HUES48 (cell line): ENCODE data around the gene GNG13.

Experiments
- H3K27ac ChIP-seq: one replicate; pipeline ENCODE4 v1.7.0; 2013; ENCODE audit warnings: low read depth, low read length, inconsistent platforms
- H3K27me3 ChIP-seq: 2 replicates; pipeline ENCODE4 v1.6.1; 2013; ENCODE audit warnings: mild to moderate bottlenecking, low read length; ENCODE audit not compliant: control insufficient read depth, insufficient read depth
- H3K36me3 ChIP-seq: 2 replicates; pipeline ENCODE4 v1.6.1; 2013; ENCODE audit warnings: low read length; ENCODE audit not compliant: control insufficient read depth, insufficient read depth
- H3K4me1 ChIP-seq: 2 replicates; pipeline ENCODE4 v1.6.1; 2013; ENCODE audit warnings: mild to moderate bottlenecking, low read length; ENCODE audit not compliant: control insufficient read depth, insufficient read depth
- H3K4me3 ChIP-seq: 2 replicates; pipeline ENCODE4 v1.5.1; 2013; ENCODE audit warnings: mild to moderate bottlenecking, low read depth, low read length
- H3K9ac ChIP-seq: 2 replicates; pipeline ENCODE4 v1.6.1; 2013; ENCODE audit warnings: mild to moderate bottlenecking, low read depth, low read length, moderate library complexity
- H3K9me3 ChIP-seq: 2 replicates; pipeline ENCODE4 v1.6.1; 2013; ENCODE audit warnings: low read length; ENCODE audit not compliant: control insufficient read depth, insufficient read depth

GNG13 gene

DNA sequence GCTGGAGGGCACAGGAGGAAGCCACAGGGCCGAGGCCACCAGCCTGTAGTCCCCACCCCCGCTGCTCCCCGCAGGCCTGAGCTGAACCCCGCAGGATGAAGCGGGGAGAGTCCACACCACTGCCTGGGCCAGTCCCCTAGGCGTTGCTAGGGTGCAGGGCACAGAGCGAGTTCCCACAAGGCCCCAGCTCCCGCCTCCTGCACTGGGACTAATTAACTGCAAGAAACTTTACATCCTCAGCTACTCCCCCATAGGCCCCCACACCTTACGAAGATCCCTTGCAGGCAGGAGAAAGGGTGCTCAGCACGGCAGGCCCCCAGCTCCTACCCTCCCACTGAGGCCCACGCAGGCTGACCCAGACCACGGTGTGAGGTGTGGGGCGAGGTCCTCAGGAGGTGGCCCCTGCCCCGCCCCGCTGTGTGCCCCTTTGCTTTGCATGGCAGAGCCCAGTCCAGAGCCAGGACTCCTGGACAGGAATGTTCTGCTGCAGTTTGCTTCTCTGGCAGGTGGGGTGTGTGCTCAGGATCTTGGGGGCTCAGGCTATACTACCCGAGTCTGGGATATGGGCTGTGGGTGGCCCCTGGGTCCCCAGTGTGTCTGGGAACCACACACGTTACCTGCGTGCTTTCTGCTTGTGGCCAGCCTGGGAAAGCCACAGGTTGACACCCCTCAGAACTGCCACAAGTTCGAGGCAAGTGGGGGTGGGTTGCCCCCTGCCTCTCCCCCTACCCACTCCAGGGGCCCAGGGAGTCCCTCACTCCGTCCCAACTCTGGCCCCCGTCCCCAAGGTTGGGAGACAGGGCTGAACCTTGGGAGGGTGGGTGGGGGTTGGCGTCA is 1.2 kb downstream of the GNG13 start:
- Histone ChIP-seq H3K9ac (no peak overlapping the region), H3K36me3 (peaks cover 18% of the 10 kb centered on the region; the same call in 1 of the 2 replicates), H3K4me3 (no peak overlapping the region), H3K4me1 (peaks cover 3% of the 10 kb centered on the region; the same call in 1 of the 2 replicates), H3K9me3 (no peaks in the 10 kb centered on the region), H3K27ac (no peak overlapping the region), H3K27me3 (peaks cover 32% of the 10 kb centered on the region)

DNA sequence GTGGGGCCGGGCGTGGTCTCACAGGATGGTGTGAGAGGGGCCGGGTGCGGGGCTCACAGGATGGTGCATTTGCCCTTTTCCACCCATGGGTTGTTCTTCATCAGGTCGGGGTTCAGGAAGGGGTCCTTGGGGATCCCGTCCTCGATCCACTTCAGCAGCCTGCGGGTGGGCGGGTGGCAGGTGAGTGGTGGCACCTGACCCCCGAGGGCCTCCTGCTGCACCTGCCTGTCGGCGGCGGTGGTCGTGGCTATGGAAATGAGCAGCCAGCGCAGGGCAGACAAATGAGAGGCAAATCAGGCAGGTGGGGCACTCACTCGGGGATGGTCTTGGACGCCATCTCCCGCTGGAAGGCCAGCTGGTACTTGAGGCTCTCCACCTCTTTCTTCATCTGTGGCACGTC is 1.9 kb downstream of the GNG13 start:
- no peak overlapping the region for H3K4me3 ChIP-seq
- peaks cover 26% of the 10 kb centered on the region for H3K27me3 ChIP-seq
- peaks cover 23% of the 10 kb centered on the region for H3K36me3 ChIP-seq
- no peaks in the 10 kb centered on the region for H3K9me3 ChIP-seq
- no peak overlapping the region for H3K27ac ChIP-seq
- peaks cover 3% of the 10 kb centered on the region; the same call in 1 of the 2 replicates for H3K4me1 ChIP-seq
- H3K9ac ChIP-seq, result no peak overlapping the region

- H3K27ac ChIP-seq, result no peak overlapping the region
- H3K27me3 ChIP-seq, result peaks cover 16% of the 10 kb centered on the region
- H3K9me3 ChIP-seq, result no peaks in the 10 kb centered on the region
- H3K9ac ChIP-seq, result no peak overlapping the region
- H3K4me1 ChIP-seq, result peaks cover 3% of the 10 kb centered on the region; the same call in 1 of the 2 replicates
- H3K4me3 ChIP-seq, result no peak overlapping the region
- peaks cover 28% of the 10 kb centered on the region for H3K36me3 ChIP-seq
Observed at GRCh38 chr16:797686-798085, 2.8 kb downstream of the GNG13 start.

GRCh38 chr16:797120-797420 is 3.5 kb downstream of the GNG13 start:
- Histone ChIP-seq H3K9me3 (no peaks in the 10 kb centered on the region), H3K4me1 (peaks cover 3% of the 10 kb centered on the region; the same call in 1 of the 2 replicates), H3K9ac (no peak overlapping the region), H3K36me3 (peaks cover 34% of the 10 kb centered on the region), H3K4me3 (no peak overlapping the region), H3K27ac (no peak overlapping the region), H3K27me3 (peaks cover 10% of the 10 kb centered on the region)

- Histone ChIP-seq H3K27me3 (peaks cover 5% of the 10 kb centered on the region), H3K4me3 (no peak overlapping the region), H3K27ac (no peak overlapping the region), H3K9ac (no peak overlapping the region), H3K9me3 (no peaks in the 10 kb centered on the region), H3K4me1 (peaks cover 3% of the 10 kb centered on the region; the same call in 1 of the 2 replicates), H3K36me3 (peaks cover 40% of the 10 kb centered on the region)
Observed at GRCh38 chr16:796296-797119, 4.0 kb downstream of the GNG13 start.

- H3K9me3 ChIP-seq, result no peaks in the 10 kb centered on the region
- H3K36me3 ChIP-seq, result peaks cover 48% of the 10 kb centered on the region
- H3K4me3 ChIP-seq, result no peak overlapping the region
- no peak overlapping the region for H3K9ac ChIP-seq
- no peaks in the 10 kb centered on the region; the same call in 1 of the 2 replicates for H3K4me1 ChIP-seq
- H3K27me3 ChIP-seq, result no peaks in the 10 kb centered on the region
- no peak overlapping the region for H3K27ac ChIP-seq
Observed at GRCh38 chr16:795580-796229, 4.8 kb downstream of the GNG13 start.

- H3K27me3 ChIP-seq, result no peaks in the 10 kb centered on the region
- no peak overlapping the region for H3K27ac ChIP-seq
- H3K9ac ChIP-seq, result no peak overlapping the region
- H3K9me3 ChIP-seq, result no peaks in the 10 kb centered on the region
- no peak overlapping the region for H3K4me3 ChIP-seq
- peaks cover 56% of the 10 kb centered on the region for H3K36me3 ChIP-seq
- no peaks in the 10 kb centered on the region for H3K4me1 ChIP-seq
Observed at GRCh38 chr16:794853-795466, 5.6 kb downstream of the GNG13 start.

GRCh38 chr16:794091-794822 is 6.3 kb downstream of the GNG13 start:
- H3K36me3 ChIP-seq, result peaks cover 62% of the 10 kb centered on the region
- H3K27me3 ChIP-seq, result no peaks in the 10 kb centered on the region
- no peak overlapping the region for H3K9ac ChIP-seq
- no peaks in the 10 kb centered on the region for H3K4me1 ChIP-seq
- H3K27ac ChIP-seq, result no peak overlapping the region
- H3K9me3 ChIP-seq, result no peaks in the 10 kb centered on the region
- no peak overlapping the region for H3K4me3 ChIP-seq

DNA sequence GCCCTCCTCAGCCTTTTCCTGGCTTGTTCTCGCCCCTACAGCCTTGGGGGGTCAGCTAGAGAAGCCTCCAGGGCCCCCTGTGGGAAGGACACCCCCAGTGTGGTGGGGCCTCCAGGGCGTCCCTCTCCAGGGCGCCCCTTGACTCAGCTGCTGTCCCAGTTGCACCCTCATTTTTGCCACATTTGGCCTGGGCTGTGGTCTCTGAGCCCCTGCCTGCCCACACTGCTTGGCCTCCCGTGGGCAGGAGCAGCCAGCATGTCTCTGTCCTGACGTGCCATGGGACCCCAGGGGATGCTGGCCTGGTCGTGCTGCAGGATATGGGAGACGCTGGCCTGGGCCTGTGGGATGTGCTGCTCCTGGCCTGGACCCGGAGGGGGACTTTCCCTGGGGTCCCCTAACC is 7.1 kb downstream of the GNG13 start:
- Histone ChIP-seq H3K9me3 (no peaks in the 10 kb centered on the region), H3K4me1 (no peaks in the 10 kb centered on the region), H3K4me3 (no peak overlapping the region), H3K27me3 (no peaks in the 10 kb centered on the region), H3K9ac (no peak overlapping the region), H3K27ac (no peak overlapping the region), H3K36me3 (peaks cover 62% of the 10 kb centered on the region)
